IPS-20b (cell line): Measurements from ENCODE around the gene NAT14.

ENCODE experiments used
- H3K27ac ChIP-seq: one replicate; pipeline ENCODE4 v1.5.1; 2013; ENCODE audit warnings: low read length
- H3K27me3 ChIP-seq: 2 replicates; pipeline ENCODE4 v1.6.1; 2013; ENCODE audit warnings: mild to moderate bottlenecking, low read length, inconsistent platforms; ENCODE audit not compliant: insufficient read depth
- H3K36me3 ChIP-seq: 2 replicates; pipeline ENCODE4 v1.6.1; 2013; ENCODE audit warnings: low read depth, mild to moderate bottlenecking, inconsistent platforms, low read length, moderate library complexity; ENCODE audit not compliant: insufficient read depth
- H3K4me1 ChIP-seq: 2 replicates; pipeline ENCODE4 v1.6.1; 2013; ENCODE audit warnings: mild to moderate bottlenecking, control low read depth, inconsistent platforms, low read length, moderate library complexity; ENCODE audit not compliant: insufficient read depth
- H3K4me3 ChIP-seq: 2 replicates; pipeline ENCODE4 v1.5.1; 2013; ENCODE audit warnings: mild to moderate bottlenecking, low read length, inconsistent platforms
- H3K9ac ChIP-seq: 2 replicates; pipeline ENCODE4 v1.6.1; 2013; ENCODE audit warnings: low read depth, mild to moderate bottlenecking, inconsistent platforms, low read length, moderate library complexity
- H3K9me3 ChIP-seq: 2 replicates; pipeline ENCODE4 v1.6.1; 2013; ENCODE audit warnings: mild to moderate bottlenecking, low read depth, low read length, inconsistent platforms; ENCODE audit not compliant: insufficient read depth

The NAT14 gene

DNA sequence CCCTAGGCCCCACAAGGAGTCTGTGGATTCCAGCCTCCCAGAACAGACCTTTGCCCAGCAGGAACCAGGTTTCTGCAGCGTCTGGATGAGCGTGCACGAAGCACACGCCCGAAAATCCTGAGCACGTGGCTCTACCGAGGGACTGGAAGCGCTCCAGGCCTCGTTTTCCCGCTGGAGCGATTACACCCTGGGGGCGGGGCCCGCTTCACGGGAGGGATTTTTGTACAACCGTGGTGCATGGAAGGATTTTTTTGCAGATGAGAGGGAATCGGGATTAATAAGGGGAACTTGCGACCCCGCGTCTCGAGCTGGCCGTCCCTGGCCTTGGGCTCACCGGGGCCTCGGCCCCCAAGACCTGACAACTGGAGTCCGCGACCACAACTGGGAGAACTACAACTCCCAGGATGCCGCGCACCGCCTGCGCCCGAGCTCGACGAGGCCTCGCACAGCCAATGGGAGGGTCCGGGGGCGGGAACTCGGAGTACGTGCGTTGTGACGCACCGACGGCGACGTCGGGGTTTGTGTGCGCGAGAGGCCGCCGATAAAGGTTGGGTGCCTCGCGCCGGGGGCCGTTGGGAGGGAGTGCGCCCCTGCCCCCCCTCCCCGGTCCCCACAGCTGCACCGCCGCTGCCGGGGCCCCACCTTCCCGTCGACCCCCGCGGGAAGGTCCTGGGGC lies 8.8 kb upstream of the NAT14 start, which contains the start of gene ZNF628:
ZNF628 (plus strand) TSS at position 518 of the 676 bp plus-strand sequence. CDS start 3,294 bp downstream, outside the sequence.
- Histone ChIP-seq H3K27me3 (no peaks in the 10 kb centered on the region), H3K36me3 (no peaks in the 10 kb centered on the region), H3K9me3 (no peaks in the 10 kb centered on the region), H3K9ac (peak within 1 kb of the TSS; percentile 84; the same call in 1 of the 2 replicates), H3K27ac (peak within 1 kb of the TSS; percentile 91), H3K4me3 (peak within 1 kb of the TSS; percentile 99), H3K4me1 (no peaks in the 10 kb centered on the region; the same call in 1 of the 2 replicates)

DNA sequence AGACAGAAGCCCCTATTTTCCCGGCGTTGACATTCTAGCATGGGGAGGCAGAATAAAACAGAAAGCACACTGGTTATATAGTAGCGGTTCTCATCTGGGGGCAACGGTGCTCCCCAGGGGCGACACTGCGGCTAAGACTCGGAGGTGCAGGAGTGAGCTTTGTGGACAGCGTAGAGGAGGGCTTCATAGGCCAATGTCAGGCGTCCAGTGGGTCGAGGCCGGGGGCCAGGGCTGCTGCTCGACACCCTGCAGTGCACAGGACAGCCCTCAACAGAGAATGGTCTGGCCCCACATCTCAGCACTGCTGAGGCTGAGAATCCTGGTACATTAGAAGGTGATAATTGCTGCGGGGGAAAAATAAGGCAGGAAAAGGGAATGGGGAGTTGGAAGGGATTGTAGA lies 7.1 kb upstream of the NAT14 start:
- H3K9me3 ChIP-seq = no peaks in the 10 kb centered on the region
- no peaks in the 10 kb centered on the region; the same call in 1 of the 2 replicates for H3K4me1 ChIP-seq
- peak overlapping the region; percentile 84; the same call in 1 of the 2 replicates for H3K9ac ChIP-seq
- H3K27ac ChIP-seq = no peak overlapping the region
- H3K4me3 ChIP-seq = peak overlapping the region; percentile 99; the same call in 1 of the 2 replicates
- no peaks in the 10 kb centered on the region for H3K27me3 ChIP-seq
- H3K36me3 ChIP-seq = no peaks in the 10 kb centered on the region

DNA sequence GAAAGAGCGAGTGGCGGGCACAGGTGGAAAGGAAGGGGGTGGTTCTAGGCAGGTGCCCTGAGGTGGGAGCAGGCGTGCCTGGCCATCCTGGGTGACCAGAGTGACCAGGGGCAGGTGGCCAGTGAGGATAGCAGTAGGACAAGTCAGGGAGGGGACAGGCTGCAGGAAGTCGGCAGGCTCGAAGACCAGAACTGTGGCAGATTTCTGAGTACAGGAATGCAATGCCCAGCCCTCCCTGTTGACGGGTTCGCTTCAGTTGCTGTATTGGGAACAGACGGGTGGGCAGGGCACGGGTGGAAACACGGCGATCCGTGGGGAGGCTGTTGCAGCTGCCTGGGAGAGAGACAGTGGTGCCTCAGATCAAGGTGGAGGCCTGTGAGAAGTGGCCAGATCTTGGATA lies 6.6 kb upstream of the NAT14 start:
- H3K9ac ChIP-seq = no peak overlapping the region
- H3K36me3 ChIP-seq = no peaks in the 10 kb centered on the region
- no peak overlapping the region for H3K27ac ChIP-seq
- H3K4me3 ChIP-seq = no peak overlapping the region
- H3K4me1 ChIP-seq = no peaks in the 10 kb centered on the region; the same call in 1 of the 2 replicates
- no peaks in the 10 kb centered on the region for H3K27me3 ChIP-seq
- no peaks in the 10 kb centered on the region for H3K9me3 ChIP-seq

DNA sequence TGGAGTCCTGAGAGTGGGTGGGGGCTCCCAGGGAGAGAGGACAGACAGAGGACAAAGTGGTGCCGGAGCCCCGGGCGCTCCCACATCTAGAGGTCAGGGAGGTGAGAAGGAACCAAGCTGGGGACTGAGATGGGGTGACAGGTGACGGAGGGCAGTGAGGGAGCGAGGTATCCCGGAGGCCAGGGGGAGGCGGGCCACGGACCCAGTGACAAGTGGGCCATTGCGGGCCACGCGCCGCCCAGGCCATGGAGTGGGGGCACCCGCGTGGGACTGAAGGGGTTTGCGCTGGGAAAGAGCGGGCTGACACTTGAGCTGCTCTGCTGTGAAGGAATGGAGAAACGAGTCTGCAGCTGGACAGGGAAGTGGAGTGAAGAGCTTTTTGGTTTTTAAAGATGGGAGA lies 5.9 kb upstream of the NAT14 start:
- no peak overlapping the region for H3K9ac ChIP-seq

DNA sequence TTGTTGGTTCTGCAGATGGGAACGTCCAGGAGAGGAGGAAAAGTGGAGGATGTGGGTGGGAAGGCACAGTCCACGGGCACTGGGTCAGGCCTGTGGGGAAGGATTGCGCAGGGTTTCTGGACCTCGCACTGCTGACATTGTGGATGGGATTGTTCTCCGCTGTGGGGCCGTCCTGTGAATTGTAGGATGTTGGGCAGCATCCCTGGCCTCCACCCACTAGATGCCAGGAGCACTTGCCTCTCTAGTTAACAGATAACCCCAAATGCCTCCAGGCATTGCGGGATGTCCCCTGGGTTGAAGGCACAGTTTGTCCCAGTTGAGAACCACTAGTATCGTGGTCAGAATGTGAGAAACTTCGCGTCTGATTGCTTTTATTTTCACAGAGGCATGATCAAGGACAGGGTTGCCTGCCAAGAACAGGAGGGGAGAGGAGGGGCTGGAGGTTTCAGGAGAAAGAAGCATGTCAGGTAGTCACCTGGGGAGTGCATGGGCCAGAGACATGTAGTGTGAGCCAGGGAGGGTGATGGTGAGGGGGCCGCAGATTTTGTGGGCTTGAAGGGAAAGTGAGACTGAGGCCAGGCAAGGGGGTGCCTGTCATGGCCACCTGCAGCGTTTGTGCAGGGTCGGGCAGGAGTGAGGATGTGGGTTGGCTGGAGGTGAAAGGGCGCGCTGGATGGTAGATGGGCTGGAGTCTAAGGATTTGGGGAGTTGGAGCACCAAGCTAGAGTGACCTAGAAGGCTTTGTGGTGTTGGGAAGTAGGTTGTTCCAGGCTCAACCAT lies 5.3 kb upstream of the NAT14 start:
- Histone ChIP-seq H3K36me3 (no peaks in the 10 kb centered on the region), H3K4me3 (no peak overlapping the region), H3K9ac (no peak overlapping the region), H3K9me3 (no peaks in the 10 kb centered on the region), H3K4me1 (no peaks in the 10 kb centered on the region), H3K27ac (no peak overlapping the region), H3K27me3 (no peaks in the 10 kb centered on the region)

More for the DNA sequence above, 5.9 kb upstream of the NAT14 start:
- H3K27me3 ChIP-seq = no peaks in the 10 kb centered on the region
- no peak overlapping the region for H3K4me3 ChIP-seq
- no peaks in the 10 kb centered on the region for H3K4me1 ChIP-seq
- no peaks in the 10 kb centered on the region for H3K9me3 ChIP-seq
- no peaks in the 10 kb centered on the region for H3K36me3 ChIP-seq
- H3K27ac ChIP-seq = no peak overlapping the region

DNA sequence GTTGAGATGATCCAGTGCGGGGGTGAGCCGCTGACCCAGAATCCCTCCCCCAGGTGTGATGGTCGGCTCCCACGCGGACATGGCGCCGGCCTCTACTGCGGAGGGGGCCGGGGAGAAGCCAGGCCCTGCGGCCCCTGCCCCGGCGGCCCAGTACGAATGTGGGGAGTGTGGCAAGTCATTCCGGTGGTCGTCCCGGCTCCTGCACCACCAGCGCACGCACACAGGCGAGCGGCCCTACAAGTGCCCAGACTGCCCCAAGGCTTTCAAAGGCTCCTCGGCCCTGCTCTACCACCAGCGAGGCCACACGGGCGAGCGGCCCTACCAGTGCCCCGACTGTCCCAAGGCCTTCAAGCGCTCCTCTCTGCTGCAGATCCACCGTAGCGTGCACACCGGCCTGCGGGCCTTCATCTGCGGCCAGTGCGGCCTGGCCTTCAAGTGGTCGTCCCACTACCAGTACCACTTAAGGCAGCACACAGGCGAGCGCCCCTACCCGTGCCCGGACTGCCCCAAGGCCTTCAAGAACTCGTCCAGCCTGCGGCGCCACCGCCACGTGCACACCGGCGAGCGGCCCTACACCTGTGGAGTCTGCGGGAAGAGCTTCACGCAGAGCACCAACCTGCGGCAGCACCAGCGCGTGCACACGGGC lies 3.7 kb upstream of the NAT14 start:
- no peaks in the 10 kb centered on the region for H3K9me3 ChIP-seq
- H3K27me3 ChIP-seq = no peaks in the 10 kb centered on the region
- no peaks in the 10 kb centered on the region; the same call in 1 of the 2 replicates for H3K4me1 ChIP-seq
- H3K9ac ChIP-seq = no peak overlapping the region
- no peaks in the 10 kb centered on the region for H3K36me3 ChIP-seq
- H3K4me3 ChIP-seq = no peak overlapping the region
- H3K27ac ChIP-seq = no peak overlapping the region

DNA sequence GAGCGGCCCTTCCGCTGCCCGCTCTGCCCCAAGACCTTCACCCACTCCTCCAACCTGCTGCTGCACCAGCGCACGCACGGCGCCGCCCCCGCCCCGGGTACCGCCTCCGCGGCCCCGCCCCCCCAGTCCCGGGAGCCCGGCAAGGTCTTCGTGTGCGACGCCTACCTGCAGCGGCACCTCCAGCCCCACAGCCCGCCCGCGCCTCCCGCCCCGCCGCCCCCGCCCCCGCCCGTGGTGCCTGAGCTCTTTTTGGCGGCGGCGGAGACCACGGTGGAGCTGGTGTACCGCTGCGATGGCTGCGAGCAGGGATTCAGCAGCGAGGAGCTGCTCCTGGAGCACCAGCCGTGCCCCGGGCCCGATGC lies 3.2 kb upstream of the NAT14 start:
- H3K4me1 ChIP-seq = no peaks in the 10 kb centered on the region; the same call in 1 of the 2 replicates
- H3K4me3 ChIP-seq = no peak overlapping the region
- no peaks in the 10 kb centered on the region for H3K9me3 ChIP-seq
- no peaks in the 10 kb centered on the region for H3K27me3 ChIP-seq
- H3K36me3 ChIP-seq = no peaks in the 10 kb centered on the region
- no peak overlapping the region for H3K27ac ChIP-seq
- no peak overlapping the region for H3K9ac ChIP-seq

DNA sequence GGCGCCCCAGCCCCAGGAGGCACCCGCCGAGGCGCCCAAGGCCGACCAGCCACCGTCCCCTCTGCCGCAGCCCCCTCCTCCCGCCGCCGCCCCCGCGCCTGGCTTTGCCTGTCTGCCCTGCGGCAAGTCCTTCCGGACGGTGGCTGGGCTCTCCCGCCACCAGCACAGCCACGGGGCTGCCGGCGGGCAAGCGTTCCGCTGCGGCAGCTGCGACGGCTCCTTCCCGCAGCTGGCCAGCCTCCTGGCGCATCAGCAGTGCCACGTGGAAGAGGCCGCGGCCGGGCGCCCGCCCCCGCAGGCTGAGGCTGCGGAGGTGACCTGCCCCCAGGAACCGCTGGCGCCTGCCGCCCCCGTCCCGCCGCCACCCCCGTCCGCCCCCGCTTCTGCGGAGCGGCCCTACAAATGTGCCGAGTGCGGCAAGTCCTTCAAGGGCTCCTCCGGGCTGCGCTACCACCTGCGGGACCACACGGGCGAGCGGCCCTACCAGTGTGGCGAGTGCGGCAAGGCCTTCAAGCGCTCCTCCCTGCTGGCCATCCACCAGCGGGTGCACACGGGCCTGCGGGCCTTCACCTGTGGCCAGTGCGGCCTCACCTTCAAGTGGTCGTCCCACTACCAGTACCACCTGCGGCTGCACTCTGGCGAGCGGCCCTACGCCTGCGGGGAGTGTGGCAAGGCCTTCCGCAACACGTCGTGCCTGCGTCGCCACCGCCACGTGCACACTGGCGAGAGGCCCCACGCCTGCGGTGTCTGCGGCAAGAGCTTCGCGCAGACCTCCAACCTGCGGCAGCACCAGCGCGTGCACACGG lies 2.6 kb upstream of the NAT14 start:
- Histone ChIP-seq H3K27me3 (no peaks in the 10 kb centered on the region), H3K9ac (no peak overlapping the region), H3K4me1 (peaks cover 6% of the 10 kb centered on the region), H3K9me3 (no peaks in the 10 kb centered on the region), H3K27ac (no peak overlapping the region), H3K4me3 (no peak overlapping the region), H3K36me3 (no peaks in the 10 kb centered on the region)

DNA sequence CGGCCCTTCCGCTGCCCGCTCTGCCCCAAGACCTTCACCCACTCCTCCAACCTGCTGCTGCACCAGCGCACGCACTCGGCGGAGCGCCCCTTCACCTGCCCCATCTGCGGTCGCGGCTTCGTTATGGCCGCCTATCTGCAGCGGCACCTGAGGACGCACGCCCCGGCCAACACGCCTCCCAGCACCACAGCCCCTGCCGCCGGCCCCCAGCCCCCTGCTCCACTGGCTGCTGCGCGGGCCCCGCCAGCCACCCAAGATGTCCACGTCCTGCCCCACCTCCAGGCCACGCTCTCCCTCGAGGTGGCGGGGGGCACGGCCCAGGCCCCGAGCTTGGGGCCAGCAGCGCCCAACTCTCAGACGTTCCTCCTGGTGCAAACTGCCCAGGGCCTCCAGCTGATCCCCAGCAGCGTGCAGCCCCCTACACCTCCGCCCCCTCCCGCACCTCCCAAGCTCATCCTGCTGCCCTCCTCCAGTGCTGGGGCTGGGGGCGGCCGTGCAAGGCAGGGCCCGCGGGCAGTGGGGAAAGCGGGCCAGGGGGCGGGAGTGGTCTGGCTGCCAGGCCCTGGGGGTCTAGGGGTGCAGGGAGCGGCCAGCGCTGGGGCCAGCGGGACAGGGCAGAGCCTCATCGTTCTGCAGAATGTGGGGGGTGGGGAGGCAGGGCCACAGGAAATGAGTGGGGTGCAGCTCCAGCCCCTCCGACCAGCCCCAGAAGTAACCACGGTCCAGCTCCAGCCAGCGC lies 1.9 kb upstream of the NAT14 start:
- Histone ChIP-seq H3K9me3 (no peaks in the 10 kb centered on the region), H3K27ac (no peak overlapping the region), H3K27me3 (no peaks in the 10 kb centered on the region), H3K4me3 (no peak overlapping the region), H3K36me3 (no peaks in the 10 kb centered on the region), H3K4me1 (peaks cover 11% of the 10 kb centered on the region), H3K9ac (no peak overlapping the region)

DNA sequence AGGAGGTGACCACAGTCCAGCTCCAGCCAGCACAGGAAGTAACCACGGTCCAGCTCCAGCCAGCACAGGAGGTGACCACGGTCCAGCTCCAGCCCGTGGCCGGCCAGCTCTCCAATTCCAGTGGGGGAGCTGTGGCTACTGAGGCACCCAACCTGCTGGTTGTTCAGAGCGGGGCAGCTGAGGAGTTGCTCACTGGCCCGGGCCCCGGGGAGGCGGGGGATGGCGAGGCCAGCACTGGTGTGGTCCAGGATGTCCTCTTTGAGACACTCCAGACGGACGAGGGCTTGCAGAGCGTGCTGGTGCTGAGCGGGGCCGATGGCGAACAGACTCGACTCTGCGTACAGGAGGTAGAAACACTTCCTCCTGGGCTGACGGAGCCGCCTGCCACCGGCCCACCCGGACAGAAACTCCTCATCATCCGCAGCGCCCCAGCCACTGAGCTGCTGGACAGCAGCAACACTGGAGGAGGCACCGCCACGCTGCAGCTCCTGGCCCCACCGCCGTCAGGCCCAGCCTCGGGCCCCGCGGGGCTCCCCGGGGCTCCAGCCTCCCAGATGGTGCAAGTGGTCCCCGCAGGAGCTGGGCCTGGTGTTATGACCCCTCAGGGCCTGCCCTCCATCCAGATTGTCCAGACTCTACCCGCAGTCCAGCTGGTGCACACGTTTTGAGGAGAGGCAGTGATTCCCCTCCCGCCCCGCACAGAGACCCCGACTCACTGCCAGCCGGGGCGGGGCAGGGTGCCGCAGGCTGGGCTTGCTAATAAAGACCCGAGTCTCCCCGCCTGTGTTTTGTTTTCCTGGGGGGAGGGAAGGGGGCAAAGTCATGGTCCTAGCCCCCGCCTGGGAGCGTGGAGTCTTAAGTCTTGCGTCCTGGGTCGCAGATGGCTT lies 1.0 kb upstream of the NAT14 start:
- Histone ChIP-seq H3K4me1 (peaks cover 14% of the 10 kb centered on the region), H3K9me3 (no peaks in the 10 kb centered on the region), H3K9ac (peak overlapping the region; percentile 87; the same call in 1 of the 2 replicates), H3K27me3 (no peaks in the 10 kb centered on the region), H3K4me3 (peak overlapping the region; percentile 88), H3K27ac (no peak overlapping the region), H3K36me3 (no peaks in the 10 kb centered on the region)
